OCI-LY1 (cell line): Measurements from ENCODE around the gene ANKRD30A.

ENCODE experiments used
- H2AFZ ChIP-seq: fragments of 200-600 bp; sonication (generic), shearing (Covaris generic); 2 replicates; pipeline ENCODE4 v1.6.0; 2014; ENCODE audit warnings: antibody characterized with exemption, mild to moderate bottlenecking, low read length
- H3F3A ChIP-seq: fragments of 200-600 bp; sonication (generic), shearing (Covaris generic); 2 replicates; pipeline ENCODE4 v1.6.0; 2014; ENCODE audit warnings: mild to moderate bottlenecking, antibody characterized with exemption, low read length, moderate library complexity; ENCODE audit not compliant: insufficient read depth
- H3K27ac ChIP-seq: fragments of 200-600 bp; sonication (generic); 2 replicates; pipeline ENCODE4 v1.5.1; 2014; ENCODE audit warnings: low read length, mixed run types, mild to moderate bottlenecking, low read depth; ENCODE audit not compliant: poor library complexity, severe bottlenecking
- H3K27me3 ChIP-seq: fragments of 200-600 bp; sonication (generic); 2 replicates; pipeline ENCODE4 v1.6.0; 2014; ENCODE audit warnings: antibody characterized with exemption, mild to moderate bottlenecking, low read length, moderate library complexity; ENCODE audit not compliant: insufficient read depth
- H3K36me3 ChIP-seq: fragments of 200-600 bp; sonication (generic); 2 replicates; pipeline ENCODE4 v1.6.1; 2014; ENCODE audit warnings: mild to moderate bottlenecking, antibody characterized with exemption, low read length, moderate library complexity, mixed read lengths; ENCODE audit not compliant: insufficient read depth
- H3K4me1 ChIP-seq: fragments of 200-600 bp; sonication (generic); 2 replicates; pipeline ENCODE4 v1.5.1; 2014; ENCODE audit warnings: mild to moderate bottlenecking, low read length, moderate library complexity; ENCODE audit not compliant: insufficient read depth, severe bottlenecking
- H3K4me2 ChIP-seq: fragments of 200-600 bp; sonication (generic), shearing (Covaris generic); 2 replicates; pipeline ENCODE4 v1.6.1; 2014; ENCODE audit warnings: low read length
- H3K4me3 ChIP-seq: fragments of 200-600 bp; sonication (generic); 2 replicates; pipeline ENCODE4 v1.5.1; 2014; ENCODE audit warnings: low read length, low read depth, mild to moderate bottlenecking, mixed read lengths; ENCODE audit not compliant: poor library complexity, severe bottlenecking
- H3K79me2 ChIP-seq: fragments of 200-600 bp; shearing (Covaris generic); 2 replicates; pipeline ENCODE4 v1.6.1; 2016; ENCODE audit warnings: mixed run types, low read length, mixed read lengths; ENCODE audit not compliant: insufficient read depth
- H3K9ac ChIP-seq: fragments of 200-600 bp; sonication (generic), shearing (Covaris generic); 2 replicates; pipeline ENCODE4 v1.6.1; 2014; ENCODE audit warnings: mild to moderate bottlenecking, low read length, mixed read lengths
- H3K9me2 ChIP-seq: fragments of 200-600 bp; sonication (generic), shearing (Covaris generic); 2 replicates; pipeline ENCODE4 v1.6.1; 2014; ENCODE audit warnings: low read depth, mild to moderate bottlenecking, low read length, mixed read lengths
- H3K9me3 ChIP-seq: fragments of 200-600 bp; shearing (Covaris generic); 2 replicates; pipeline ENCODE4 v1.6.1; 2014; ENCODE audit warnings: low read length, mixed read lengths
- H4K20me1 ChIP-seq: fragments of 200-600 bp; sonication (generic), shearing (Covaris generic); 2 replicates; pipeline ENCODE4 v1.6.0; 2016; ENCODE audit warnings: mild to moderate bottlenecking, low read length; ENCODE audit not compliant: insufficient read depth
- CTCF ChIP-seq: fragments of 200-600 bp; sonication (generic), shearing (Covaris generic); IDR thresholded peaks from 2 replicates; pipeline ENCODE4 v1.5.1; 2017; ENCODE audit warnings: mild to moderate bottlenecking, antibody characterized with exemption, low read length, moderate library complexity, mixed read lengths
- EZH2 ChIP-seq: fragments of 200-600 bp; sonication (generic), shearing (Covaris generic); IDR thresholded peaks from 2 replicates; pipeline ENCODE4 v1.8.0; 2017; ENCODE audit warnings: borderline replicate concordance, mixed run types, mild to moderate bottlenecking, antibody characterized with exemption, low read length, moderate library complexity, mixed read lengths

Gene ANKRD30A

GRCh38 chr10:37401225-37401624, 275.8 kb downstream of the ANKRD30A start:
- Histone ChIP-seq H3F3A (no peaks in the 10 kb centered on the region), H3K36me3 (no peaks in the 10 kb centered on the region), H3K4me2 (no peak overlapping the region), H4K20me1 (no peaks in the 10 kb centered on the region), H3K4me1 (no peaks in the 10 kb centered on the region), H3K9me2 (no peaks in the 10 kb centered on the region), H3K9me3 (no peaks in the 10 kb centered on the region), H3K27ac (no peak overlapping the region), H2AFZ (no peak overlapping the region), H3K27me3 (no peaks in the 10 kb centered on the region), H3K4me3 (no peak overlapping the region), H3K9ac (no peak overlapping the region), H3K79me2 (no peaks in the 10 kb centered on the region)
- TF ChIP-seq EZH2 (no peak), CTCF (no peak)

- no peak overlapping the region for H3K4me3 ChIP-seq
- H3K9me2 ChIP-seq = no peaks in the 10 kb centered on the region
- no peak overlapping the region for H3K4me2 ChIP-seq
- no peaks in the 10 kb centered on the region for H3F3A ChIP-seq
- no peaks in the 10 kb centered on the region for H4K20me1 ChIP-seq
- no peak overlapping the region for H3K27ac ChIP-seq
- no peaks in the 10 kb centered on the region for H3K27me3 ChIP-seq
- no peaks in the 10 kb centered on the region for H3K79me2 ChIP-seq
- no peaks in the 10 kb centered on the region for H3K36me3 ChIP-seq
- no peaks in the 10 kb centered on the region for H3K4me1 ChIP-seq
- no peaks in the 10 kb centered on the region for H3K9me3 ChIP-seq
- no peak overlapping the region for H2AFZ ChIP-seq
- no peak overlapping the region for H3K9ac ChIP-seq
- TF ChIP-seq EZH2 (no peak), CTCF (no peak)
These were observed 278.4 kb downstream of the ANKRD30A start for GRCh38 chr10:37403776-37404175.
